ENCODE measurements around the gene IGF1R. TPM values are rescaled to one million over a fixed set of nuclear protein-coding genes. Genes with fewer than 3 reads are reported as not detected.

The IGF1R gene
- total and polyA plus RNA-seq, 2 of the 13 experiments (the other 11 are each of a cell fraction or from before 2014, with no cell fraction given) = 15.9 to 18.4 TPM

- TF ChIP-seq ARID5B (CRISPR knock-in tag; IDR thresholded peaks at IDR 0.05) = peak; percentile 43; the same call in 1 of the 2 replicates
- TF ChIP-seq, protein P1, sequence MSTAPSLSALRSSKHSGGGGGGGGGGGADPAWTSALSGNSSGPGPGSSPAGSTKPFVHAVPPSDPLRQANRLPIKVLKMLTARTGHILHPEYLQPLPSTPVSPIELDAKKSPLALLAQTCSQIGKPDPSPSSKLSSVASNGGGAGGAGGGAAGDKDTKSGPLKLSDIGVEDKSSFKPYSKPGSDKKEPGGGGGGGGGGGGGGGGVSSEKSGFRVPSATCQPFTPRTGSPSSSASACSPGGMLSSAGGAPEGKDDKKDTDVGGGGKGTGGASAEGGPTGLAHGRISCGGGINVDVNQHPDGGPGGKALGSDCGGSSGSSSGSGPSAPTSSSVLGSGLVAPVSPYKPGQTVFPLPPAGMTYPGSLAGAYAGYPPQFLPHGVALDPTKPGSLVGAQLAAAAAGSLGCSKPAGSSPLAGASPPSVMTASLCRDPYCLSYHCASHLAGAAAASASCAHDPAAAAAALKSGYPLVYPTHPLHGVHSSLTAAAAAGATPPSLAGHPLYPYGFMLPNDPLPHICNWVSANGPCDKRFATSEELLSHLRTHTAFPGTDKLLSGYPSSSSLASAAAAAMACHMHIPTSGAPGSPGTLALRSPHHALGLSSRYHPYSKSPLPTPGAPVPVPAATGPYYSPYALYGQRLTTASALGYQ (CRISPR knock-in tag; IDR thresholded peaks at IDR 0.05) = 0 out of 2 replicates have a peak, but pooled peaks have one; percentile 25
- TF ChIP-seq ARID4A (CRISPR knock-in tag; IDR thresholded peaks at IDR 0.05; ENCODE audit: borderline replicate concordance) = 0 out of 2 replicates have a peak, but pooled peaks have one; percentile 20
- no peak for TF ChIP-seq SETDB1 (CRISPR knock-in tag; IDR thresholded peaks at IDR 0.05; ENCODE audit: borderline replicate concordance)
- TF ChIP-seq DPF2 (CRISPR knock-in tag; IDR thresholded peaks at IDR 0.05; ENCODE audit: borderline replicate concordance, low read depth) = no peak
- peak; percentile 66 for TF ChIP-seq CEBPG (CRISPR knock-in tag; IDR thresholded peaks at IDR 0.05)
- TF ChIP-seq ZNF281 (CRISPR knock-in tag; IDR thresholded peaks at IDR 0.05; ENCODE audit: borderline replicate concordance) = peak; percentile 27; the same call in 1 of the 2 replicates
- TF ChIP-seq, protein P2, sequence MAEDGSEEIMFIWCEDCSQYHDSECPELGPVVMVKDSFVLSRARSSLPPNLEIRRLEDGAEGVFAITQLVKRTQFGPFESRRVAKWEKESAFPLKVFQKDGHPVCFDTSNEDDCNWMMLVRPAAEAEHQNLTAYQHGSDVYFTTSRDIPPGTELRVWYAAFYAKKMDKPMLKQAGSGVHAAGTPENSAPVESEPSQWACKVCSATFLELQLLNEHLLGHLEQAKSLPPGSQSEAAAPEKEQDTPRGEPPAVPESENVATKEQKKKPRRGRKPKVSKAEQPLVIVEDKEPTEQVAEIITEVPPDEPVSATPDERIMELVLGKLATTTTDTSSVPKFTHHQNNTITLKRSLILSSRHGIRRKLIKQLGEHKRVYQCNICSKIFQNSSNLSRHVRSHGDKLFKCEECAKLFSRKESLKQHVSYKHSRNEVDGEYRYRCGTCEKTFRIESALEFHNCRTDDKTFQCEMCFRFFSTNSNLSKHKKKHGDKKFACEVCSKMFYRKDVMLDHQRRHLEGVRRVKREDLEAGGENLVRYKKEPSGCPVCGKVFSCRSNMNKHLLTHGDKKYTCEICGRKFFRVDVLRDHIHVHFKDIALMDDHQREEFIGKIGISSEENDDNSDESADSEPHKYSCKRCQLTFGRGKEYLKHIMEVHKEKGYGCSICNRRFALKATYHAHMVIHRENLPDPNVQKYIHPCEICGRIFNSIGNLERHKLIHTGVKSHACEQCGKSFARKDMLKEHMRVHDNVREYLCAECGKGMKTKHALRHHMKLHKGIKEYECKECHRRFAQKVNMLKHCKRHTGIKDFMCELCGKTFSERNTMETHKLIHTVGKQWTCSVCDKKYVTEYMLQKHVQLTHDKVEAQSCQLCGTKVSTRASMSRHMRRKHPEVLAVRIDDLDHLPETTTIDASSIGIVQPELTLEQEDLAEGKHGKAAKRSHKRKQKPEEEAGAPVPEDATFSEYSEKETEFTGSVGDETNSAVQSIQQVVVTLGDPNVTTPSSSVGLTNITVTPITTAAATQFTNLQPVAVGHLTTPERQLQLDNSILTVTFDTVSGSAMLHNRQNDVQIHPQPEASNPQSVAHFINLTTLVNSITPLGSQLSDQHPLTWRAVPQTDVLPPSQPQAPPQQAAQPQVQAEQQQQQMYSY (CRISPR knock-in tag; IDR thresholded peaks at IDR 0.05) = peak; percentile 4; the same call in 1 of the 2 replicates
- TF ChIP-seq CHCHD3 (CRISPR knock-in tag; IDR thresholded peaks at IDR 0.05) = no peak
- peak; percentile 23 for TF ChIP-seq TEAD3 (CRISPR knock-in tag; optimal IDR thresholded peaks at IDR 0.05; ENCODE audit: borderline replicate concordance)
Measured at GRCh38 chr15:98800437-98801233, 152.3 kb downstream of the IGF1R start (continued).
